DOHH2 (cell line): Measurements from ENCODE around the gene EOGT.

Experiments
- H3F3A ChIP-seq: fragments of 200-600 bp; sonication (generic), shearing (Covaris generic); 2 replicates; pipeline ENCODE4 v1.6.0; 2016; ENCODE audit warnings: antibody characterized with exemption, mild to moderate bottlenecking; ENCODE audit not compliant: control insufficient read depth, insufficient read depth
- H3K27ac ChIP-seq: fragments of 200-600 bp; sonication (generic); 2 replicates; pipeline ENCODE4 v1.5.1; 2014; ENCODE audit warnings: low read depth, mild to moderate bottlenecking, low read length, moderate library complexity
- H3K27me3 ChIP-seq: fragments of 200-600 bp; sonication (generic); 2 replicates; pipeline ENCODE4 v1.6.1; 2014; ENCODE audit warnings: mild to moderate bottlenecking, low read length, mixed read lengths; ENCODE audit not compliant: control insufficient read depth
- H3K36me3 ChIP-seq: fragments of 200-600 bp; sonication (generic); 2 replicates; pipeline ENCODE4 v1.6.1; 2014; ENCODE audit warnings: mild to moderate bottlenecking, low read length, moderate library complexity, mixed read lengths; ENCODE audit not compliant: control insufficient read depth
- H3K4me1 ChIP-seq: fragments of 200-600 bp; sonication (generic); 2 replicates; pipeline ENCODE4 v1.6.1; 2014; ENCODE audit warnings: mild to moderate bottlenecking, low read length, mixed read lengths; ENCODE audit not compliant: control insufficient read depth
- H3K4me2 ChIP-seq: fragments of 200-600 bp; sonication (generic); 2 replicates; pipeline ENCODE4 v1.6.0; 2014; ENCODE audit warnings: mild to moderate bottlenecking, low read length, moderate library complexity
- H3K4me3 ChIP-seq: fragments of 200-600 bp; sonication (generic); 2 replicates; pipeline ENCODE4 v1.5.1; 2014; ENCODE audit warnings: mild to moderate bottlenecking, low read length, mixed read lengths
- H3K79me2 ChIP-seq: fragments of 200-600 bp; sonication (generic); 2 replicates; pipeline ENCODE4 v1.6.1; 2014; ENCODE audit warnings: mild to moderate bottlenecking, low read length, mixed read lengths; ENCODE audit not compliant: control insufficient read depth
- H3K9me2 ChIP-seq: fragments of 200-600 bp; sonication (generic); replicated peaks from 2 replicates; pipeline ENCODE4 v1.6.1; 2014; ENCODE audit warnings: mild to moderate bottlenecking, low read length, mixed read lengths; ENCODE audit not compliant: control insufficient read depth
- H3K9me3 ChIP-seq: fragments of 200-600 bp; sonication (generic); 2 replicates; pipeline ENCODE4 v1.6.1; 2014; ENCODE audit warnings: antibody characterized with exemption, low read length, mixed read lengths; ENCODE audit not compliant: control insufficient read depth, insufficient read depth
- H4K20me1 ChIP-seq: fragments of 200-600 bp; sonication (generic); 2 replicates; pipeline ENCODE4 v1.6.0; 2014; ENCODE audit warnings: low read depth, mild to moderate bottlenecking, antibody characterized with exemption, low read length, moderate library complexity; ENCODE audit not compliant: control insufficient read depth, insufficient read depth
- CTCF ChIP-seq: fragments of 200-600 bp; sonication (generic); IDR thresholded peaks from one replicate; pipeline ENCODE4 v1.5.1; 2014; ENCODE audit warnings: antibody characterized with exemption, mild to moderate bottlenecking, low read depth, low read length; ENCODE audit not compliant: poor library complexity, severe bottlenecking
- EZH2phosphoT487 ChIP-seq: fragments of 200-600 bp; sonication (generic); IDR thresholded peaks from 2 replicates; pipeline ENCODE4 v1.6.1; 2017; ENCODE audit warnings: borderline replicate concordance, mild to moderate bottlenecking, antibody characterized with exemption, low read length, moderate library complexity, mixed read lengths

Gene EOGT

GRCh38 chr3:69032737-69033136 is 19.3 kb upstream of the EOGT start:
- H3K9me2 ChIP-seq: no peaks in the 10 kb centered on the region
- no peaks in the 10 kb centered on the region; the same call in 1 of the 2 replicates for H3F3A ChIP-seq
- no peak overlapping the region for H3K4me3 ChIP-seq
- H3K27me3 ChIP-seq: no peaks in the 10 kb centered on the region
- no peak overlapping the region for H3K27ac ChIP-seq
- H3K36me3 ChIP-seq: peaks cover 74% of the 10 kb centered on the region
- H3K9me3 ChIP-seq: no peaks in the 10 kb centered on the region
- TF ChIP-seq CTCF (no peak), EZH2phosphoT487 (no peak)
- no peaks in the 10 kb centered on the region for H3K79me2 ChIP-seq
- no peaks in the 10 kb centered on the region for H3K4me1 ChIP-seq
- no peak overlapping the region for H3K4me2 ChIP-seq
- H4K20me1 ChIP-seq: no peaks in the 10 kb centered on the region

- H3K9me2 ChIP-seq: no peaks in the 10 kb centered on the region
- no peaks in the 10 kb centered on the region for H3K9me3 ChIP-seq
- no peak overlapping the region for H3K4me2 ChIP-seq
- H3K27ac ChIP-seq: no peak overlapping the region
- TF ChIP-seq EZH2phosphoT487 (no peak), CTCF (no peak)
- H3K27me3 ChIP-seq: no peaks in the 10 kb centered on the region
- H3K79me2 ChIP-seq: no peaks in the 10 kb centered on the region
- peaks cover 79% of the 10 kb centered on the region for H3K36me3 ChIP-seq
- no peak overlapping the region for H3K4me3 ChIP-seq
- H3K4me1 ChIP-seq: no peaks in the 10 kb centered on the region
- no peaks in the 10 kb centered on the region for H4K20me1 ChIP-seq
- no peaks in the 10 kb centered on the region; the same call in 1 of the 2 replicates for H3F3A ChIP-seq
These were observed 18.7 kb upstream of the EOGT start for GRCh38 chr3:69032142-69032541.

GRCh38 chr3:69031635-69032034 is 18.2 kb upstream of the EOGT start:
- Histone ChIP-seq H3K4me3 (no peak overlapping the region), H3K4me2 (no peak overlapping the region), H4K20me1 (no peaks in the 10 kb centered on the region), H3K4me1 (no peaks in the 10 kb centered on the region), H3K79me2 (no peaks in the 10 kb centered on the region), H3K36me3 (peaks cover 78% of the 10 kb centered on the region), H3K27me3 (no peaks in the 10 kb centered on the region), H3K27ac (no peak overlapping the region), H3F3A (no peaks in the 10 kb centered on the region; the same call in 1 of the 2 replicates), H3K9me3 (no peaks in the 10 kb centered on the region), H3K9me2 (no peaks in the 10 kb centered on the region)
- TF ChIP-seq CTCF: no peak
- no peak for TF ChIP-seq EZH2phosphoT487
